IMR-90 (cell line): ENCODE data around the gene KAT2B. TPM values are rescaled to one million over a fixed set of nuclear protein-coding genes. Genes with fewer than 3 reads are reported as not detected.

ENCODE experiments used
- BHLHE40 ChIP-seq: fragments of 150-350 bp; IDR thresholded peaks from 2 replicates; pipeline ENCODE4 v1.6.1; 2016; ENCODE audit warnings: mild to moderate bottlenecking, low read depth, low read length
- CHD1 ChIP-seq: IDR thresholded peaks from 2 replicates; pipeline ENCODE4 v1.6.1; 2012; ENCODE audit warnings: low read depth, low read length, improper control_type of control experiment
- RFX5 ChIP-seq: IDR thresholded peaks from 2 replicates; pipeline ENCODE4 v1.8.0; 2012; ENCODE audit warnings: low read depth, mild to moderate bottlenecking, low read length, moderate library complexity
- polyA plus RNA-seq, 3 experiments: library from polyadenylated mRNA; depleted of rRNA; stranded (reverse); fragments of >200 nt; gene quantifications; 2 replicates each; pipeline ENCODE4 v1.2.3, GENCODE V29; 2012; ENCODE audit warnings: low replicate concordance in 1 of 3
- total RNA-seq: library from RNA; depleted of rRNA; stranded (reverse); fragments of >200 nt; gene quantifications from 2 replicates; pipeline ENCODE4 v1.2.3, GENCODE V29; 2012
- TF ChIP-seq, protein P1 (sequence below): conservative IDR thresholded peaks from 2 replicates; pipeline ENCODE4 v1.5.1; 2012; ENCODE audit warnings: mild to moderate bottlenecking, low read depth, low read length, improper control_type of control experiment

The KAT2B gene
- total and polyA plus RNA-seq, 2 of the 4 experiments (the other 2 are of a cell fraction): 2.0 to 2.2 TPM

DNA sequence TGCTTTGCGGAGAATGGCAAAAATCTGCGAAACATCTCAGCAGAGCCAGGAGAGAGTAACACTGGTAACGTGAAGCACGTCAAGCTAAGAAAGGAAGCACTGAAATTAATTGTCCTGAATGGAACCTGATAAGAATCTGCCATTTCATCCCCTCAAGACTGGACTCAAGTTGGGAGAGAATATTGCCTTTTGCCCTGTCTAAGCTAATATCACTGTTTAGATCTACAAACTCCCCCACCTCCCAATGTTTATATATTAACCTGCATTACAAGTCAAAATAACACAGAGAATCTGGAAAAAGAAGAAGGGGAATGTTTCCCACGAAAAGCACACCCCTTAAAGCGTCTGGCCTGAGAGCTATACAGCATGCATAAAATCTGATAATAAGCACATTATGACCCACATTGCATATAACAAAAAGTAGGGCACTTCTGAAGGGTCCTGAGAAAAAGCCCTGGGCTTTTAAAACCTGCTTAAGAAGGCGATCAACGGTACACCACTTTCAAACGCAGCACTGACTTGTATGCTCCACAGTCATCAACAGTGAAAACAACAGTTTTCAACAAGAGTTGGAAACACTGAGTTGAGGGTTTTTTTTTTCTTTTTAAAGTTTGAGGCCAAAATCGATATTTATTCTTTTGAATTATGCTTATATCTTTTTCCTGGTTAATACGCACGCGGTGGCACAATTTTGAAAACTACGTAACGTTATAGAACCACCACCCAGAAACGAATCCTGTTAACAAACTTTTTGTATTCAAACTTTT is 1.4 kb upstream of the KAT2B start (continued):
- TF ChIP-seq, protein P1, sequence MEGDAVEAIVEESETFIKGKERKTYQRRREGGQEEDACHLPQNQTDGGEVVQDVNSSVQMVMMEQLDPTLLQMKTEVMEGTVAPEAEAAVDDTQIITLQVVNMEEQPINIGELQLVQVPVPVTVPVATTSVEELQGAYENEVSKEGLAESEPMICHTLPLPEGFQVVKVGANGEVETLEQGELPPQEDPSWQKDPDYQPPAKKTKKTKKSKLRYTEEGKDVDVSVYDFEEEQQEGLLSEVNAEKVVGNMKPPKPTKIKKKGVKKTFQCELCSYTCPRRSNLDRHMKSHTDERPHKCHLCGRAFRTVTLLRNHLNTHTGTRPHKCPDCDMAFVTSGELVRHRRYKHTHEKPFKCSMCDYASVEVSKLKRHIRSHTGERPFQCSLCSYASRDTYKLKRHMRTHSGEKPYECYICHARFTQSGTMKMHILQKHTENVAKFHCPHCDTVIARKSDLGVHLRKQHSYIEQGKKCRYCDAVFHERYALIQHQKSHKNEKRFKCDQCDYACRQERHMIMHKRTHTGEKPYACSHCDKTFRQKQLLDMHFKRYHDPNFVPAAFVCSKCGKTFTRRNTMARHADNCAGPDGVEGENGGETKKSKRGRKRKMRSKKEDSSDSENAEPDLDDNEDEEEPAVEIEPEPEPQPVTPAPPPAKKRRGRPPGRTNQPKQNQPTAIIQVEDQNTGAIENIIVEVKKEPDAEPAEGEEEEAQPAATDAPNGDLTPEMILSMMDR: no peak
- TF ChIP-seq RFX5: no peak
- TF ChIP-seq CHD1: no peak
- TF ChIP-seq BHLHE40: no peak
